HPDE6-E6E7 (cell line): ENCODE data around the gene CD244.
"Not testable (repeated sequence)": the region's sequence is repeated elsewhere in the genome, so short reads cannot be mapped to it uniquely, and the experiment has no call there.

Experiments
- DNase-seq: peaks from one replicate; pipeline ENCODE4 v3.0.0; 2011; ENCODE audit warnings: missing footprints; ENCODE audit errors: extremely low spot score

Gene CD244

GRCh38 chr1:160879056-160879455, 16.4 kb upstream of the CD244 start:
- DNase-seq = no peak

- DNase-seq = no peak
Observed at GRCh38 chr1:160877221-160877620, 14.5 kb upstream of the CD244 start.

GRCh38 chr1:160876311-160876710, 13.6 kb upstream of the CD244 start:
- no peak for DNase-seq

DNA sequence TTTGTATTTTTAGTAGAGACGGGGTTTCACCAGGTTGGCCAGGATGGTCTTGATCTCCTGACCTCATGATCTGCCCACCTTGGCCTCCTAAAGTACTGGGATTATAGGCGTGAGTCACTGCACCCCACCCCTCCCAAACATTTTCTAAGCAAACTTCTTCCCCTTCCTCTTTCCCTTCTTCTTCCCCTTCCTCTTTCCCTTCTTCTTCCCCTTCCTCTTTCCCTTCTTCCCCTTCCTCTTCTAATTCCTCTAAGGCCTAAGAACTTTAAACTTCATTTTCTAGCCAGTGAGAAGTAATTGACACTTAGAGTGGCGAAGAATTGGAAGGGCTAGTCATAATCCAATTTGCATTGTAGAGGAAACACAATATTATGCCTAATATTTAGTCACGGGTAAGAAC, 12.9 kb upstream of the CD244 start:
- not testable (repeated sequence) for DNase-seq

DNA sequence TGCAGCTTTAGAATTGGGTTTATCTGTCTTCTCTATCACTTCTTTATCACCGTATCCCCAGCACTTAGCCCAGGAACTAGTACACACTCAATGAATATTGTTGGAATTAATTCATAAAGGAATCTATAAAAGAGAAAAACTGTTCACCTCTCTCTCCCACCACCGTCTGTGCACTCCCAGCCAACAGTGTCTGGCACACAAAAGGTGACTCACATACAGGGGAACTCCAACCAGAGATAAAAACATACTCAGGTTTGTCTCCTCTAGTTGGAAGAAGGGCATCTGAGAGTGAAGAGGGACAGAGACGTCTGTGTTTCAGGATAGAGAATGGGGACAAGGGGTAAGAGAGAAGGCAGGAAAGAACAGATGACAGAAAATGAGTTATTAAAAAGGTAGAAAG, 12.2 kb upstream of the CD244 start:
- no peak for DNase-seq

GRCh38 chr1:160868141-160868540, 5.5 kb upstream of the CD244 start:
- no peak for DNase-seq

DNA sequence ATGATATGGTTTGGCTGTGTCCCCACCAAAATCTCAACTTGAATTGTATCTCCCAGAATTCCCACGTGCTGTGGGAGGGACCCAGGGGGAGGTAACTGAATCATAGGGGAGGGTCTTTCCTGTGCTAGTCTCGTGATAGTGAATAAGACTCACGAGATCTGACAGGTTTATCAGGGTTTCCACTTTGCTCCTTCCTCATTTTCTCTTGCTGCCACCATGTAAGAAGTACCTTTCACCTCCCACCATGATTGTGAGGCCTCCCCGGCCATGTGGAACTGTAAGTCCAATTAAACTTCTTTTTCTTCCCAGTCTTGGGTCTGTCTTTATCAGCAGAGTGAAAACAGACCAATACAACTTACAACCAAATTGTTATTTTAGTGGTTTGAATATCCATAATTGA, 5.0 kb upstream of the CD244 start:
- DNase-seq = not testable (repeated sequence)

GRCh38 chr1:160866695-160867260, 4.1 kb upstream of the CD244 start:
- no peak for DNase-seq

- DNase-seq = no peak
Observed at GRCh38 chr1:160866001-160866694, 3.5 kb upstream of the CD244 start.

GRCh38 chr1:160865337-160865736, 2.6 kb upstream of the CD244 start:
- no peak for DNase-seq

GRCh38 chr1:160864173-160864572, 1.5 kb upstream of the CD244 start:
- no peak for DNase-seq

GRCh38 chr1:160863774-160864131, 1.1 kb upstream of the CD244 start:
- DNase-seq = no peak

- DNase-seq = no peak
Observed at GRCh38 chr1:160863061-160863773, 530 bp upstream of the CD244 start.

DNA sequence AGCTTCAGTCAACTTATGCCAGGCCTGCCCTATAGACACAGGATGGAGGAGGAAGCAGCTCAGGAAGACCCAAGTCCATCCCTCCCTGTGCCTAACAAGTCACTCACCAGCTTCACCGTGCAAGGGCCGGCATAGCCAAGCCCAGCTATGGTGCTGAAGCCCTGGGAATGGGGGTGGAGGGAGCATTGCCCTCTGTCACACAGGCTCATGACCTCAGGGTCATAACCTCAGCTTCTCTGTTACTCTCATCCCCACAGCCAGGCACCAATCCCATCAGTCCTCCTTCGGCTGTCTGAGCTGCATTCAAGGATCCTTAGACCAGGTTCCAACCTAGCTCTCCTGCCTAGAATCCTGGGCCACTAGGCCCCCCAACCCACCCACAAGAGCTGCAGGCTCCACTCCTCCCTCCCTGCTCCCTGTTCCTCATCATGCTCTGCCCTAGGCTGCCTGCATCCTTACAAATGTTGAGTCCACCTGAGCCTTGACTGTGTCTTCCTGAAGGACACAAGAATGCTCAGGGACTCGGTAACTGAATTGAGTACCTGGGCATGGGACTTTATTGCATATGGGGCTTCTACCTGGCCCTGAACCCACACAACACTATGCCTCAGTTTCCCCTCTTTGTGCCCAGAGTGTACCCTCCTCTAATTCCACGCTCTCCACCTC, 1.7 kb downstream of the CD244 start:
- no peak for DNase-seq

DNA sequence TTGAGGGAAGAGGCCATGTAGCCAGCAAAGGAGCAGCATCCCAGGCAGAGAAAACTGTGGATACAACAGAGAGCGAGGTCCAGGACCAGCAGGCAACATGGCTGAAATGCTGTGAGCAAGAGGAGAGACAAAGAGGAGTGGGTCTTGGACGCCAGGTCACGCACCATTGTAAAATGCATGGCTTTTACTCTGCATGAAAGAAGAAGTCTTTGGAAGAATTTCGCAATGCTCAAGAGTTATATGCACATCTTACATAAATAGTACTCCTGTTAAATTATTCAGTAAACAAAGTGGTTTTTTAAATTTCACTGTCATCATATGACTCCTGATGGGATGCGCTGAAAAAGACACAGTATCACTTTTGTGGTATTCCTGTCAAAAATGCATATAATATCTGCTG, 3.5 kb downstream of the CD244 start:
- no peak for DNase-seq

DNA sequence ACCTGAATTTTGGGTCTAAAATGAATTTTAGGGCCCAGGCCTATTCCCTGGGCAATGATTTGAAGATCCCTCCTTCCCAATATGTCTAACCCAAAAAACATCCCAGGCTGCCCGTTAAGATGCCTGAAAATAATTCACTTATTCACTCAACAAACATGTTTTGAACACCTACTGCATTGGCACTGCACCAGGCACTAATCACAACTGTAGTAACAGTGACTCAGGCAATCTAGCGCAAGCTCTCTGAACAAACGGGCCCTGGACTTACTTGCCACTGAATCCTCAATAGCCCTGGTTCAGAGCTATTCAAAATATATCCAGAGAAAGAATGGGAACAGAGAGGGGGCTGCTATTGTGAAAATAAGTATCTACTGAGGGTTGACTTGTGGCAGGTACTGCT, 4.2 kb downstream of the CD244 start:
- no peak for DNase-seq

DNA sequence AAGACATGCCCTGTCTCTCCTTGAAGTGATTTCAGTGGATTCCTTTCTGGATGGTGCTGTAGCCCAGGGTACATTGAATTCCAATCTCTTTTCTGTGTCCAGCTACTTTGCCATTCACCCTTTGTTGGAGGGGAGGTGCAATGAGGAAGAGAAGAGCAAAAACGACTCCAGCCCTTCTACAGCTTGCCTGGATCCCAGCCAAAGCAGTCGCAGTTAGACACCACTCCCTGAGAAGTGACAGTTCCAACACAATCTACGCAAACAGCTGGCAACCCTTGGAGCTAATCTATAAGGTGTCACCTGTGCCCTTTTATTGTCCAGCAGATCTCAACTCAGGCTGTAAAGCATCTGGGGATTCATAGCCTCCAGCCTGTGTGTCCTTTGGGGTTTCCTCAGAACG, 4.6 kb downstream of the CD244 start:
- no peak for DNase-seq

GRCh38 chr1:160855181-160855981, 7.3 kb downstream of the CD244 start:
- no peak for DNase-seq

- no peak for DNase-seq
Observed at GRCh38 chr1:160853754-160854153, 8.9 kb downstream of the CD244 start.

- DNase-seq = no peak
Observed at GRCh38 chr1:160853014-160853413, 9.7 kb downstream of the CD244 start.

- DNase-seq = no peak
Observed at GRCh38 chr1:160850993-160851392, 11.7 kb downstream of the CD244 start.

DNA sequence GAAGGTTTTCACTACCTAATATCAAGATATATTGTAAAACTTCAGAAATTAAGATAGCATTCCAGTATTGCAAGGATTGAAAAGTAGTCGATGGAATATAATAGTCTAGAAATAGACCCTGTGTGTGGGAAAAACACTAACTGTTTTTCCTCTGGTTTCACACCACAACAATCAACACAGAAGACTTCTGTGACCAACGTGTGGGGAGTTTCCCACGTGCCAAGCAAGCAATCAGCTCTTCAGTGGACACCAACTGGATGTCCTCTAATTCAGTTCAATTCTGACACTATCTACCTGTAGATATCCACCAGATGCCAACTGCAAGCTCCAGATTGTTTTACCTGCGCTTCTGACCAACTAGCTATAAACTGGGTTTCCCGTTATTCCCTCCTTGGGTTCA, 12.1 kb downstream of the CD244 start:
- no peak for DNase-seq
